HCT116 (cell line): ENCODE results near the gene NUDT22.

ENCODE experiments used
- EZH2 ChIP-seq: fragments of 200-600 bp; sonication (generic); IDR thresholded peaks from 2 replicates; pipeline ENCODE4 v1.6.1; 2017; ENCODE audit warnings: antibody characterized with exemption, mixed run types
- POLR2A ChIP-seq: IDR thresholded peaks from 2 replicates; pipeline ENCODE4 v1.7.0; 2011; ENCODE audit warnings: borderline replicate concordance; ENCODE audit not compliant: insufficient read depth, insufficient read length; ENCODE audit errors: extremely low read depth
- SP1 ChIP-seq: IDR thresholded peaks from 2 replicates; pipeline ENCODE4 v1.6.1; 2012; ENCODE audit warnings: low read depth
- ZNF274 ChIP-seq: fragments of 200-500 bp; sonication (Bioruptor generic); IDR thresholded peaks from 2 replicates; pipeline ENCODE4 v1.6.1; 2014; ENCODE audit warnings: mild to moderate bottlenecking, low read depth, low read length, inconsistent platforms
- TF ChIP-seq, protein P1 (sequence below), 3 experiments: fragments of 200-600 bp in 1 of 3; sonication (generic) in 1 of 3; IDR thresholded peaks in 2 of 3; conservative IDR thresholded peaks in 1 of 3; 2 replicates each; pipeline ENCODE4 v1.5.1; 2012 to 2017; ENCODE audit warnings: low read depth in 2 of 3, low read length in 2 of 3, antibody characterized with exemption in 1 of 3, borderline replicate concordance in 1 of 3, control low read depth in 1 of 3, mild to moderate bottlenecking in 1 of 3, mixed read lengths in 1 of 3, mixed run types in 1 of 3, moderate library complexity in 1 of 3; ENCODE audit not compliant: insufficient read depth in 1 of 3

DNA sequence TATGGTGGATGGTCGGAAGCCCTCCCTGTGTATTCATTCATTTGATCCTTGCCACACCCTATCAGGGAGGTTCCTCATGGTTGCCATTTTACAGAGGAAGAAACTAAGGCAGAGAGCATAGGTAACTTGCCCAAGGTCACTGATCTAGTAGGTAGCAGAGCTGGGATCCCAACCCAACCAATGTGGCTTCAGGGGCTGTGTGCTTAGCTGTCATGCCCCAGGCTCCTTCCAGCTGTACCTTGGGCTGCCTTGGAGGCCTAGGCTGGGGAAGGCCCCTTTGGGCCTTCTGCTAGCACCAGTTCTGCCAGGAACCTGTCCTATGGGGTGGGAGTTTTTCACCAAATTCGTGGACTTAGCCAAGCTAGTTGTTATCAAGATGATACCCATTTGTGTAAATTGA lies 49.8 kb downstream of the NUDT22 start:
- TF ChIP-seq, protein P1, sequence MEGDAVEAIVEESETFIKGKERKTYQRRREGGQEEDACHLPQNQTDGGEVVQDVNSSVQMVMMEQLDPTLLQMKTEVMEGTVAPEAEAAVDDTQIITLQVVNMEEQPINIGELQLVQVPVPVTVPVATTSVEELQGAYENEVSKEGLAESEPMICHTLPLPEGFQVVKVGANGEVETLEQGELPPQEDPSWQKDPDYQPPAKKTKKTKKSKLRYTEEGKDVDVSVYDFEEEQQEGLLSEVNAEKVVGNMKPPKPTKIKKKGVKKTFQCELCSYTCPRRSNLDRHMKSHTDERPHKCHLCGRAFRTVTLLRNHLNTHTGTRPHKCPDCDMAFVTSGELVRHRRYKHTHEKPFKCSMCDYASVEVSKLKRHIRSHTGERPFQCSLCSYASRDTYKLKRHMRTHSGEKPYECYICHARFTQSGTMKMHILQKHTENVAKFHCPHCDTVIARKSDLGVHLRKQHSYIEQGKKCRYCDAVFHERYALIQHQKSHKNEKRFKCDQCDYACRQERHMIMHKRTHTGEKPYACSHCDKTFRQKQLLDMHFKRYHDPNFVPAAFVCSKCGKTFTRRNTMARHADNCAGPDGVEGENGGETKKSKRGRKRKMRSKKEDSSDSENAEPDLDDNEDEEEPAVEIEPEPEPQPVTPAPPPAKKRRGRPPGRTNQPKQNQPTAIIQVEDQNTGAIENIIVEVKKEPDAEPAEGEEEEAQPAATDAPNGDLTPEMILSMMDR (IDR thresholded peaks at IDR 0.05 in 2 of 3, conservative IDR thresholded peaks at IDR 0.05 in 1 of 3; ENCODE audit: borderline replicate concordance in 1 of 3, insufficient read depth in 1 of 3, low read depth in 2 of 3, low read length in 2 of 3) = no peak
- TF ChIP-seq EZH2 = no peak
- TF ChIP-seq ZNF274 = no peak
- TF ChIP-seq SP1 = no peak
- no peak for TF ChIP-seq POLR2A
